Central memory CD4-positive, alpha-beta T cell (primary cell): Measurements from ENCODE around the gene COL15A1.
"Not testable (repeated sequence)": the region's sequence is repeated elsewhere in the genome, so short reads cannot be mapped to it uniquely, and the experiment has no call there.

ENCODE experiments used
- DNase-seq: peaks from one replicate; pipeline ENCODE4 v3.0.0; 2022

The COL15A1 gene

DNA sequence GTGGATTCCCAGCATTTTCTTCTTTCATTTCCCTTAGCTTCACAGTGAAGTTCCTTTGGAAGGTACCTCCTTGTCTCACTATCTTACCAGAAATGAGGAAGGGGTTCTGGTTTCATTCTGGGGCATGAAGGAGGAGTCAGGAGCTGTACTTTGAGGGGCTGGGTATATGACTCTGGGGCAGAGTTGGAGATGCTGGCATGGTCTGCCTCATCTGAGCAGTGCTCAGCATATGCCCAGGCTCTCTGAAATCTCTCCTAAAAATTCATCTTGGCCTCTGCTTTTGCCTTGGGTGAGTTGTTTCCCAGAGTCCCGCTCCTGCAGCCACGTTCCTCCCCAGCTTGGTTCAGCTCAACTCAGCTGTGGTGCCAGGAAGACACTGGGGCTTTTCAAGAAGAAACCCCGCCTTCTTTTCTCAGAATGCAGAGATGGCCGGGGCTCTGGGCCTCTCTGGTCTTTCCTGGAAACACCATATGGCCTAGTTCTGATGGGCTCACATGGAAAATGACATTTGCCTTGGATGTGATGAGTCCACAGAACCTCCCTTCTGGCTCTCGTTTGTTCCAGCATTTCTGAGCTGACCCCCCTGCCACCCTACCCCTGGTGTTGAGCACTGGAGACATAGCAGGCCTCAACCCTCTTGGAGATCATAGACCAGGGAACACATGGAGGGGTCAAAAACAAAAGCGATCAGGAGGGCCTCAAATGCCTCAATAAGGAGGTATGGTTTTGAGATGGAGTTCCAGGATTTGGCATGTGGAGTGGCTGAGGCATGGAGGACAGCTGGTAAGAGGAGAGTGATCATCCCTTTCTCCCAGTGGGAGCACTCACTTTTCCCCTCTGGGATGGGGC, 149.2 kb downstream of the COL15A1 start:
- no peak for DNase-seq

GRCh38 chr9:99093492-99093791, 149.7 kb downstream of the COL15A1 start:
- no peak for DNase-seq

GRCh38 chr9:99095565-99095964, 151.9 kb downstream of the COL15A1 start:
- no peak for DNase-seq

GRCh38 chr9:99096409-99096808, 152.7 kb downstream of the COL15A1 start:
- DNase-seq, result no peak

- not testable (repeated sequence) for DNase-seq
Observed at GRCh38 chr9:99099806-99100585, 156.3 kb downstream of the COL15A1 start.

DNA sequence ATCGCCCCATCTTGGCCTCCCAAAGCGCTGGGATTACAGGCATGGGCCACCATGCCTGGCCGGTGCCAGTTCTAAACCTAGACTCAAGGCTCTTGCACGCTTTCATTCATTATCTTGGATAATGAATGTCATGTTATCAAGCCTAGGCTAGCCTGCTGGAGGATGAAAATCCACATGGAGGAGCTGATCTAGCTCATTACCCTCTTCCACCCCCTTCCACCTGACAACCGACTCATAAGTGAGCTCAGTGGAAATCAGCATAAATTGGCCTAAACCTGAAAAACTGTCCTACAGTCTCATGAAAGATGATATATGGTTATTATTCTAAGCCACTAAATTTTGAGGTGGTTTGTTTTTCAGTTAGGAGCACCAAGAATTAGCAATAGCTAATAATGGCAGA, 157.6 kb downstream of the COL15A1 start:
- DNase-seq, result no peak

- no peak for DNase-seq
Observed at GRCh38 chr9:99101812-99102211, 158.1 kb downstream of the COL15A1 start.

GRCh38 chr9:99103054-99103895, 159.6 kb downstream of the COL15A1 start:
- no peak for DNase-seq

DNA sequence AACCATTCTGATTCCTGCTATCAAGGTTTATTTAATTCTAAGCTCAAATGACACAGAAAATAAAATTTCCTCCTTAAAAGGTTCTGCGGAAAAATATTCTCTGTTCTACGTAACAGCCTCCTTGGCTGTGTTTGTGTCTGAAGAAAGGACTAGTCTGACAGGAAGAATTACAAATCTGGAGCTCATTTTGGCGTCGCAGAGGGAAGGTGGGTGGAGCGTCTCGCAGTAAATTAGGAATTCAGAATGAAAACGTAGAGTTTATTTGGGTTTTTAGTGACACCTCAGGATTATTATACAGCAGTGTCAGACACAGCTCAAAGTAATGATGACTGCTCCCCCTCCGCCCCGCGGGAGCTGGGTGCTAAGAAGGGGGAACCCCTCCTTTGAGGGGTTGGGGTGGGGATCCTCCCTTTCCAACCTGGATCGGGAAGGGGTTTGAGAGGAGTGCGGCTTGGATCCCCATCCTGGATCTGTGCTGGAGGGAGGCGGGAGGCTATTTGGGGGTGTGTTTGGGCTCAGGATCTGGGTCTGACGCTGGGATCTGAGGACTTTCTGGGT, 160.3 kb downstream of the COL15A1 start:
- DNase-seq, result no peak

DNA sequence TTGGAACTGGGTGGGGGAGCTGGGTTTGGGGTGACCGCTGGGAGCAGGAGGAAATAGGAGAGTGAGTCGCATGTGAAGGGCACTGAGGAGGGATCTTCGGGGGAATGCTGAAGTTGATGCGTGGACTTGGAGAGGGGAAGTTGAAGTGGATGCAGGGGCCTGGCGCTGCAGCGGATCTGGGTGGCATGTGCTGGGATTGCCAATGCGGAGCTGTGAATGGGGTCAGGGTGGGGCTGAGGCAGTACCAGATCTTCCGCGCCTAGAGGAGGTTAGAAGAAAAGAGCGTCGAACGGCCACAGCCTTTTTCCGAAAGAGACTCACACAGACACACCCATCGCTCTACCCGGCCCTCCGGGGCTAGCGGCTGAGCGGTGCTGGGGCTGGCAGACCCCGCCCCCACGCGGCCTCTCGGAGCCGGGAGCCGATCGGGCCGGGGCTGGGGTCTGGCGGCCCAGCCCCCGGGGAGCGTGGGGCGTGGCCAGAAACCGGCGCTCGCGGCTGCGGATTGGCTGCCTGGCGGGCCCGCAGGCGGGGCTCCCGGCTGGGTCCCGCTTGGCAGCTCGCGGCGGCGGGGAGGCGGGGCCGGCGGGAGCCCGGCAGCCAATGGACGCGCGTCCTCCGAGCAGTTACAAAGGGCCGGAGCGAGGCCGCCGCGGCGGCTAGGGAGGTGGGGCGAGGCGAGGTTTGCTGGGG, 160.9 kb downstream of the COL15A1 start, which contains the start of gene TGFBR1:
TGFBR1 (plus strand) TSS at position 655 of the 693 bp plus-strand sequence. CDS start 93 bp downstream, outside the sequence.
- peak; percentile 92 for DNase-seq

GRCh38 chr9:99105152-99106043, 161.7 kb downstream of the COL15A1 start:
- DNase-seq, result no peak

DNA sequence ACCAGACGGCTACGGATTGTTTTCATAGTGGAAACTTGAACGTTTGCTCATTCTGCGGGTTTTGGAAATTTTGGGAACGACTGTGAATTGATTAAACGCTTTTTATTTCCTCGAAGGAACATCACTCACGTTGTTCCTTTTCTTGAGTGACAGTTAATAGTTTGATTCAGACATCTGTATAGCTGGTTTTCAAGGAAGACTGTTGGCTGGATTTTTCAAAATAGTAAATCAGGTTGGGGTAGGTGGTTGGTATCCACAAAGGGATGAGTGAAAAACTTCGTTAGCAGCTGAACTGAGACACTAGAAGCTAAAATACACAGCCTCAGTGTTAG, 162.3 kb downstream of the COL15A1 start:
- no peak for DNase-seq

DNA sequence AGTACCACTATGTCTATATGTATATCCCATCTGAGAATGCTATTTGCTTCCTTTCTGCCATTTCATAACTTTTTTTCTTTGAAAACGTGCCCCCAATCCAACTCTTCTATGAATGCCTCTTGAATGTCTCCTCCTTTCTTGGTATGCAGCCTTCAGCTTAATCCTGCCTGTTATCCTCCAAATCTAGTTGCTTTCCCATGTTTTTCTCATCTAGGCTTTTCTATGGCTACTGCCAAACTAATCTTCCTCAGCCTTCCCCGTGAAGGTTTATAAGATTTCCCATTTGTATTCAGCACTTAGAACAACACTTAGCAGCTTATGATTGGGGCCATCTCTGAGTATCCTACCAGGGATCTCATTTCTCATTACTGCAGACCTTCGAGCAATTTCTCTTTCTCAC, 163.7 kb downstream of the COL15A1 start:
- DNase-seq, result no peak

DNA sequence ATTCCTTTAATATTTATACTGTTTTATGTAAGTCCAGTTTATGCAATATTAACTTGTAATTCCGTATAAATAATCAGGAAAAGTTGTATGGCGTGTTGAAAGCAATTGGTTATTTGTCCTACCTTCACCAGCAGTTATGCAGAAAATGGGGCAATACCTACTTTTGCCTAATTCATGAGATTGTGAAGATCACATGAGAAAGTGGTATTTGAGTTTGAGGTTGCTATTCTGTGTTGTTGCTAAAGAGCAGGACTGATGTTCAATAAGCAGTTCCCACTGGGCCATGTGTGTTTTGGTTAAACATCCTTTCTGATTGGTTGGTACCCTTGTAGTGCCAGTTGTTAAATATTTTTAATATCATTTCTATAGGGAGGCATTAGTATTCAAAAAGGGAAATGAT, 164.4 kb downstream of the COL15A1 start:
- no peak for DNase-seq

- DNase-seq, result no peak
Observed at GRCh38 chr9:99109522-99109921, 165.8 kb downstream of the COL15A1 start.

DNA sequence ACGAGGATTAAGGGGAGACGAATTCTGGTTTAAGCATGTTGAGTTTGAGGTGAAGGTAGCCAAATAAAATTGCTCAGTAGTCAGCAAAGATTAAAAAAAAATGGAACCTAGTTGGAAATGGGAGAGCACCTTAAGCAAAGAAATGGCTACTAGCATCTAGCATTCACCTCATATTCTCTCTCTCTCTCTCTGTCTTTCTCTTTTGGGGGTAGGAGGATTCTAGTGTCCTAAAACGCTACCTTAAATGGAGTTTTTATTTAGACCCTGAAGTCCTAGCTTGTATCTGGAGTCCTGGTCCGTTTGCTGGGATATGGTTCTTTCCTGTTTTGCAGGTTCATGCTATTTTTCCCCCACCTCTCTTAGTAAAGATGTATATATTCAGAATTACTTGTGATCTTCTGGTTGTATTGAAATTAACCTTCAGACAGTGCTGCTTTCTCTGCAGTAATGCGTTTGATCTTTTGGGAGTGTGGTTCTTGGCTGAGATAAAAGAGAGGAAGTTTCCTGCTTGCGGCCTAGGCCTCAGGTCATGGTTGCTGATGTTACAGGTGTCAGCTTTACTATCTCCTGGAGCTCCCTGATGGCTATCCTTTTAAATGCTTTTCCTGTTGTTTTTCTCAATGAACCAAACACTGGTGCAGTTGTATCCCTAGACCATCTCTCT, 169.2 kb downstream of the COL15A1 start:
- peak; percentile 81 for DNase-seq

DNA sequence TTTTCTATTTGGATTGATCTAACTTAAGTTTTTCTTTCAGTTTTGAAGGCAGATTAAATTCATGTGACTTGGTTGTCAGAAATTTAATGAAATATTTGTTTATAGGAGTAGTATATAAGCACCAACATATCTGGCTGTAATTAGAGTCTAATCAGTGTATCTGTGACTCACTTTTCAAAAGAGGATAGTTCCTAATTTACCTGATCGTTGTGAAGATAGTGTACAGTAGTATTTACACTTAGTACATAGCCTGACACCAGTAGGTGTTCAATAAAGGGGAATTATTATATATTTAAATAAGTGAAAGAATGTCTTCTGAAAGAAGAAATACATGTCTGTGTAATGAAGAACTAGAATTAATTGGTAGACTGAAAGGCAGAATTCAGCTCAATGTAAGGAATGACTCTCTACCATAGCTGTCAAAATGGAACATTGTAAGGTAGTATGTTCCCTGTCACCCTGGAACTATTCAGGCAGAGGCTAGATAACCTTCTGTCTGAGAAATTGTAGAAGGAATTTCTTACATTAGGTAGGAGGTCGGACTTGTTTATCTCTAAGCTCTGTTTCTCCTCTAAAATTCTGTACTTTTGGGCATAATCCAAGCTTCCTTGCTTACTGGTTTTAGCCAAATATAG, 169.8 kb downstream of the COL15A1 start:
- no peak for DNase-seq

DNA sequence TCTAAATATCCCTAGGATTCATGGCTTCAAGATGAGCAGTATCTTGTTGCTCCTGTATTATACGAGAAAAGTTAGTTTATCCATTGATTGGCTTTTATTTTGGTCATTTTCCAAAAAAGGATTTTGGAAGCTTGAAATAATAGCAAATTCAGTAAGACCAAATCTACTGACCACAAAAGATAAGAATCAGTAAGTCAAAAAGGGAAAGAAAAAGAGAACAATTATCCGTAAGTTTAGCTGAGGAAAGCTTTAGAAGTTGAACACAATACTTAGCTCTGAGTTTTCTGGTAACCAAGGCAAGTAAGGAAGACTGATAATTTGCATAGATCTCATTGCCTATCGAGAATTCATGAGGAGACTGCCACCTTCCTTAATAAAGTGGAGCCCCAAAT, 170.3 kb downstream of the COL15A1 start:
- no peak for DNase-seq

- DNase-seq, result no peak
Observed at GRCh38 chr9:99114846-99115500, 171.3 kb downstream of the COL15A1 start.

GRCh38 chr9:99116003-99116411, 172.3 kb downstream of the COL15A1 start:
- DNase-seq, result no peak
